Loucy (cell line): ENCODE measurements around the gene RNF215.

ENCODE experiments used
- CTCF ChIP-seq: fragments of 200-600 bp; sonication (generic); conservative IDR thresholded peaks from 2 replicates; pipeline ENCODE4 v1.5.1; 2014; ENCODE audit warnings: mild to moderate bottlenecking, antibody characterized with exemption, low read length
- EZH2phosphoT487 ChIP-seq: fragments of 200-600 bp; IDR thresholded peaks from 2 replicates; pipeline ENCODE4 v1.6.1; 2018; ENCODE audit warnings: antibody characterized with exemption, mild to moderate bottlenecking, moderate library complexity, borderline replicate concordance

- TF ChIP-seq CTCF, result no peak
- TF ChIP-seq EZH2phosphoT487, result no peak
Measured at GRCh38 chr22:30434843-30435242, 47.6 kb upstream of the RNF215 start.
